Measurements from ENCODE around the gene CBR1. TPM values are rescaled to one million over a fixed set of nuclear protein-coding genes. Genes with fewer than 3 reads are reported as not detected.

Gene CBR1
- total and polyA plus RNA-seq, 9 of the 15 experiments (the other 6 are each of a cell fraction or from before 2014, with no cell fraction given), result 2.5 to 33.8 (median 15.1) TPM

DNA sequence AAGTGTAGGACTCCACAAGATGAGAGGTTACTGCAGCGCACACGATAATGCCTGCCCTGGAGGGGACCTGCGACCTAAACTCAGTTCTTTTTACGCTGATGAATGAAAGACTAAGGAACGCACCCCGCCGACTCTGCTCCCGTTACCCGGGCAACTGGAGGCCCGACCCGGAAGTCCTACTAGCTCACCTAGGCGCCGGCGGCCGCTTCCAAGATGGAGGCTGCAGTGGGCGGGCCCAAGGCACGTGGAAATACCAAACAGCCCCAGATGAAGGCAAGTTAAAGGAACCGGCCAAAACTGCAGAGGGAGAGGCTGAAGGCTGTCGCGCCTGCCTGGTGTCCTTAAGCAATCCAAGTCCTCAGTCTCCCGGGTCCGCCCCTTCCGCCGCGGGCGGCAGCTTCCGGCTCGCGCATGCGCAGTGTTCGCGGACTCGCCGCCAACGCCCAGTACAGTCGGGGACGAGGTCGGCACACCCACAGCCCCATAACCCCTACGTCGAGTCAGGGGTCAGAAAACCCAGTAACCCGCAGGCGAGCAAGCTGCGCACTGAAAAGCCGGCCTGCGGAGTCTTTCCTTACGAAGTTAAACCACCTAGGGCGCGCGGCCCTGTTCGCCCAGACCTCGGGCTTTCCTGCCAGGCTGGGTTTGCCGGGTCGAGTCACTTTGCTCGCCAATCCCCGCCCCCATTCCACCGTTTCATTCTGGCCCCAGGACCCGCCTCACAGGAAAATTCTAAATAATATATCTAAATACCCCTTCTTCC, 9.5 kb upstream of the CBR1 start, which contains the start of gene SETD4 (continued):
- 0 out of 2 replicates have a peak, but pooled peaks have one; percentile 20 for TF ChIP-seq TOE1 (IDR thresholded peaks at IDR 0.05; ENCODE audit: borderline replicate concordance)
- TF ChIP-seq TOE1 (CRISPR knock-in tag; IDR thresholded peaks at IDR 0.05; ENCODE audit: borderline replicate concordance, low read depth), result no peak
- TF ChIP-seq NELFE (IDR thresholded peaks at IDR 0.05; ENCODE audit: insufficient read depth, insufficient read length), result no peak
- no peak for TF ChIP-seq ADNP (tag; IDR thresholded peaks at IDR 0.05)
- peak; percentile 80; the same call in 1 of the 2 replicates for TF ChIP-seq KAT7 (CRISPR knock-in tag; IDR thresholded peaks at IDR 0.05; ENCODE audit: borderline replicate concordance)
- peak; percentile 96 for TF ChIP-seq KLF13 (tag; IDR thresholded peaks at IDR 0.05; ENCODE audit: borderline replicate concordance, low read depth)
- TF ChIP-seq CBX1 (IDR thresholded peaks at IDR 0.05; ENCODE audit: low read depth), result peak; percentile 78; the same call in 1 of the 2 replicates
- peak; percentile 65 for TF ChIP-seq ETV1 (tag; conservative IDR thresholded peaks at IDR 0.05; ENCODE audit: low read depth)
- TF ChIP-seq ETV6 (IDR thresholded peaks at IDR 0.05; ENCODE audit: borderline replicate concordance in 1 of 2, low read depth in 2 of 2, low read length in 1 of 2), result no peak
- TF ChIP-seq ETV6 (CRISPR knock-in tag; IDR thresholded peaks at IDR 0.05; ENCODE audit: borderline replicate concordance), result no peak
- TF ChIP-seq, protein P1, sequence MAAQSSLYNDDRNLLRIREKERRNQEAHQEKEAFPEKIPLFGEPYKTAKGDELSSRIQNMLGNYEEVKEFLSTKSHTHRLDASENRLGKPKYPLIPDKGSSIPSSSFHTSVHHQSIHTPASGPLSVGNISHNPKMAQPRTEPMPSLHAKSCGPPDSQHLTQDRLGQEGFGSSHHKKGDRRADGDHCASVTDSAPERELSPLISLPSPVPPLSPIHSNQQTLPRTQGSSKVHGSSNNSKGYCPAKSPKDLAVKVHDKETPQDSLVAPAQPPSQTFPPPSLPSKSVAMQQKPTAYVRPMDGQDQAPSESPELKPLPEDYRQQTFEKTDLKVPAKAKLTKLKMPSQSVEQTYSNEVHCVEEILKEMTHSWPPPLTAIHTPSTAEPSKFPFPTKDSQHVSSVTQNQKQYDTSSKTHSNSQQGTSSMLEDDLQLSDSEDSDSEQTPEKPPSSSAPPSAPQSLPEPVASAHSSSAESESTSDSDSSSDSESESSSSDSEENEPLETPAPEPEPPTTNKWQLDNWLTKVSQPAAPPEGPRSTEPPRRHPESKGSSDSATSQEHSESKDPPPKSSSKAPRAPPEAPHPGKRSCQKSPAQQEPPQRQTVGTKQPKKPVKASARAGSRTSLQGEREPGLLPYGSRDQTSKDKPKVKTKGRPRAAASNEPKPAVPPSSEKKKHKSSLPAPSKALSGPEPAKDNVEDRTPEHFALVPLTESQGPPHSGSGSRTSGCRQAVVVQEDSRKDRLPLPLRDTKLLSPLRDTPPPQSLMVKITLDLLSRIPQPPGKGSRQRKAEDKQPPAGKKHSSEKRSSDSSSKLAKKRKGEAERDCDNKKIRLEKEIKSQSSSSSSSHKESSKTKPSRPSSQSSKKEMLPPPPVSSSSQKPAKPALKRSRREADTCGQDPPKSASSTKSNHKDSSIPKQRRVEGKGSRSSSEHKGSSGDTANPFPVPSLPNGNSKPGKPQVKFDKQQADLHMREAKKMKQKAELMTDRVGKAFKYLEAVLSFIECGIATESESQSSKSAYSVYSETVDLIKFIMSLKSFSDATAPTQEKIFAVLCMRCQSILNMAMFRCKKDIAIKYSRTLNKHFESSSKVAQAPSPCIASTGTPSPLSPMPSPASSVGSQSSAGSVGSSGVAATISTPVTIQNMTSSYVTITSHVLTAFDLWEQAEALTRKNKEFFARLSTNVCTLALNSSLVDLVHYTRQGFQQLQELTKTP (IDR thresholded peaks at IDR 0.05; ENCODE audit: low read depth in 1 of 2, partially characterized antibody in 2 of 2), result peak in 1 of 2 experiments; percentile 20
- peak; percentile 13 for TF ChIP-seq CREB1 (IDR thresholded peaks at IDR 0.05)
- TF ChIP-seq CREB1 (CRISPR knock-in tag; IDR thresholded peaks at IDR 0.05), result peak; percentile 56
- peak; percentile 91 for TF ChIP-seq SP1 (CRISPR knock-in tag; IDR thresholded peaks at IDR 0.05)
- TF ChIP-seq, protein P2, sequence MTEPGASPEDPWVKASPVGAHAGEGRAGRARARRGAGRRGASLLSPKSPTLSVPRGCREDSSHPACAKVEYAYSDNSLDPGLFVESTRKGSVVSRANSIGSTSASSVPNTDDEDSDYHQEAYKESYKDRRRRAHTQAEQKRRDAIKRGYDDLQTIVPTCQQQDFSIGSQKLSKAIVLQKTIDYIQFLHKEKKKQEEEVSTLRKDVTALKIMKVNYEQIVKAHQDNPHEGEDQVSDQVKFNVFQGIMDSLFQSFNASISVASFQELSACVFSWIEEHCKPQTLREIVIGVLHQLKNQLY (CRISPR knock-in tag; conservative IDR thresholded peaks at IDR 0.05), result 0 out of 4 replicates have a peak, but pooled peaks of 1 of the 2 experiments have one; percentile 65
- peak; percentile 96 for TF ChIP-seq GABPA (tag; conservative IDR thresholded peaks at IDR 0.05; ENCODE audit: low read depth)
- TF ChIP-seq NR2C1 (IDR thresholded peaks at IDR 0.05), result peak; percentile 97
- peak; percentile 98 for TF ChIP-seq NR2C1 (tag; IDR thresholded peaks at IDR 0.05)
- TF ChIP-seq, protein P3, sequence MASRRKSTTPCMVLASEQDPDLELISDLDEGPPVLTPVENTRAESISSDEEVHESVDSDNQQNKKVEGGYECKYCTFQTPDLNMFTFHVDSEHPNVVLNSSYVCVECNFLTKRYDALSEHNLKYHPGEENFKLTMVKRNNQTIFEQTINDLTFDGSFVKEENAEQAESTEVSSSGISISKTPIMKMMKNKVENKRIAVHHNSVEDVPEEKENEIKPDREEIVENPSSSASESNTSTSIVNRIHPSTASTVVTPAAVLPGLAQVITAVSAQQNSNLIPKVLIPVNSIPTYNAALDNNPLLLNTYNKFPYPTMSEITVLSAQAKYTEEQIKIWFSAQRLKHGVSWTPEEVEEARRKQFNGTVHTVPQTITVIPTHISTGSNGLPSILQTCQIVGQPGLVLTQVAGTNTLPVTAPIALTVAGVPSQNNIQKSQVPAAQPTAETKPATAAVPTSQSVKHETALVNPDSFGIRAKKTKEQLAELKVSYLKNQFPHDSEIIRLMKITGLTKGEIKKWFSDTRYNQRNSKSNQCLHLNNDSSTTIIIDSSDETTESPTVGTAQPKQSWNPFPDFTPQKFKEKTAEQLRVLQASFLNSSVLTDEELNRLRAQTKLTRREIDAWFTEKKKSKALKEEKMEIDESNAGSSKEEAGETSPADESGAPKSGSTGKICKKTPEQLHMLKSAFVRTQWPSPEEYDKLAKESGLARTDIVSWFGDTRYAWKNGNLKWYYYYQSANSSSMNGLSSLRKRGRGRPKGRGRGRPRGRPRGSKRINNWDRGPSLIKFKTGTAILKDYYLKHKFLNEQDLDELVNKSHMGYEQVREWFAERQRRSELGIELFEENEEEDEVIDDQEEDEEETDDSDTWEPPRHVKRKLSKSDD (conservative IDR thresholded peaks at IDR 0.05; ENCODE audit: low read length), result peak; percentile 100

Data from K562 (cell line).